Left renal pelvis (tissue), 4 donors: ENCODE results near the gene CDKN2B-AS1. TPM values are rescaled to one million over a fixed set of nuclear protein-coding genes. Genes with fewer than 3 reads are reported as not detected.
A peak's percentile ranks its signal among the peaks of the same experiment; 100 is the strongest.
"Not testable (repeated sequence)": the region's sequence is repeated elsewhere in the genome, so short reads cannot be mapped to it uniquely, and the experiment has no call there.

Experiments
- DNase-seq, 4 donors: peaks; one replicate each; pipeline ENCODE4 v3.0.0-alpha.2; 2013; ENCODE audit warnings: low read depth in 4 of 4, low spot score in 3 of 4
- polyA plus RNA-seq, 4 donors: library from polyadenylated mRNA; unstranded; fragments of 120-200 nt; gene quantifications; one replicate each; pipeline ENCODE4 v1.2.1, GENCODE V29; 2013; ENCODE audit not compliant: insufficient read length in 4 of 4

CDKN2B-AS1 gene
- polyA plus RNA-seq, 4 donors: 0.72 TPM; not detected in 3

- DNase-seq: no peak
Observed at GRCh38 chr9:22041344-22041743, 46.8 kb downstream of the CDKN2B-AS1 start.

GRCh38 chr9:22041775-22042174, 47.2 kb downstream of the CDKN2B-AS1 start:
- DNase-seq: peak in 2 of 4 donors; percentile 2 to 5

- DNase-seq: no peak
Observed at GRCh38 chr9:22043928-22044327, 49.3 kb downstream of the CDKN2B-AS1 start.

GRCh38 chr9:22044583-22044982, 50.0 kb downstream of the CDKN2B-AS1 start:
- no peak for DNase-seq

- DNase-seq: no peak
Observed at GRCh38 chr9:22045423-22045822, 50.8 kb downstream of the CDKN2B-AS1 start.

- no peak for DNase-seq
Observed at GRCh38 chr9:22046243-22046885, 51.8 kb downstream of the CDKN2B-AS1 start.

- DNase-seq: no peak
Observed at GRCh38 chr9:22047596-22047995, 53.0 kb downstream of the CDKN2B-AS1 start.

- DNase-seq: no peak
Observed at GRCh38 chr9:22049411-22049810, 54.8 kb downstream of the CDKN2B-AS1 start.

GRCh38 chr9:22050924-22051323, 56.3 kb downstream of the CDKN2B-AS1 start:
- DNase-seq: no peak

GRCh38 chr9:22052376-22052945, 57.9 kb downstream of the CDKN2B-AS1 start:
- no peak for DNase-seq

- no peak for DNase-seq
Observed at GRCh38 chr9:22053178-22053577, 58.6 kb downstream of the CDKN2B-AS1 start.

GRCh38 chr9:22054076-22054475, 59.5 kb downstream of the CDKN2B-AS1 start:
- no peak for DNase-seq

GRCh38 chr9:22054529-22054928, 59.9 kb downstream of the CDKN2B-AS1 start:
- DNase-seq: no peak

- DNase-seq: no peak
Observed at GRCh38 chr9:22055090-22055489, 60.5 kb downstream of the CDKN2B-AS1 start.

- DNase-seq: no peak
Observed at GRCh38 chr9:22056402-22056801, 61.8 kb downstream of the CDKN2B-AS1 start.

- DNase-seq: not testable (repeated sequence)
Observed at GRCh38 chr9:22057972-22058371, 63.4 kb downstream of the CDKN2B-AS1 start.

- no peak for DNase-seq
Observed at GRCh38 chr9:22060831-22061383, 66.3 kb downstream of the CDKN2B-AS1 start.

- no peak for DNase-seq
Observed at GRCh38 chr9:22064957-22065356, 70.4 kb downstream of the CDKN2B-AS1 start.

GRCh38 chr9:22065431-22066200, 71.0 kb downstream of the CDKN2B-AS1 start:
- DNase-seq: no peak

GRCh38 chr9:22067196-22067595, 72.6 kb downstream of the CDKN2B-AS1 start:
- no peak for DNase-seq

GRCh38 chr9:22068369-22068768, 73.8 kb downstream of the CDKN2B-AS1 start:
- DNase-seq: no peak
